Measurements from ENCODE around the gene ZGPAT. TPM values are rescaled to one million over a fixed set of nuclear protein-coding genes. Genes with fewer than 3 reads are reported as not detected.
A peak's percentile ranks its signal among the peaks of the same experiment; 100 is the strongest.
"Not testable (repeated sequence)": the region's sequence is repeated elsewhere in the genome, so short reads cannot be mapped to it uniquely, and the experiment has no call there.

The ZGPAT gene
- total and polyA plus RNA-seq, 12 donors: 11.8 to 44.7 (median 16.1) TPM

DNA sequence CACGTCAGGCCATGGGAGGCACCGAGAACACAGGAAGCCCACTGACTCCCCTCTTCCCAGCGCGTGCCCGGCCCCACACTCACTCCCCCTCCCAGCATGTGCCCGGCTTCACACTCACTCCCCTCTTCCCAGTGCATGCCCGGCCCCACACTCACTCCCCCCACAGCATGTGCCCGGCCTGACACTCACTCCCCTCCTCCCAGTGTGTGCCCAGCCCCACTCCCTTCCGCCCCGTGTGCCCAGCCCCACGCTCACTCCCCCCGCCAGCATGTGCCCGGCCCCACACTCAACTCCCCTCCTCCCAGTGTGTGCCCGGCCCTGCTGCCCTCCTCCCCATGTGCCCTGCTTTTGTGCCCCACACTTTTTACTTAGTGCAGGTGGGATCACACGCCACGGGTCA lies 40.0 kb upstream of the ZGPAT start:
- DNase-seq (no peak), ATAC-seq (no peak)
- Histone ChIP-seq H3K27me3 (no peaks in the 10 kb centered on the region), H3K9me3 (no peaks in the 10 kb centered on the region), H3K36me3 (peaks cover 0 to 83% (median 23%) of the 10 kb centered on the region in 9 donors), H3K4me1 (no peaks in the 10 kb centered on the region), H3K4me3 (no peak overlapping the region), H3K27ac (no peak overlapping the region)
- TF ChIP-seq, protein P1, sequence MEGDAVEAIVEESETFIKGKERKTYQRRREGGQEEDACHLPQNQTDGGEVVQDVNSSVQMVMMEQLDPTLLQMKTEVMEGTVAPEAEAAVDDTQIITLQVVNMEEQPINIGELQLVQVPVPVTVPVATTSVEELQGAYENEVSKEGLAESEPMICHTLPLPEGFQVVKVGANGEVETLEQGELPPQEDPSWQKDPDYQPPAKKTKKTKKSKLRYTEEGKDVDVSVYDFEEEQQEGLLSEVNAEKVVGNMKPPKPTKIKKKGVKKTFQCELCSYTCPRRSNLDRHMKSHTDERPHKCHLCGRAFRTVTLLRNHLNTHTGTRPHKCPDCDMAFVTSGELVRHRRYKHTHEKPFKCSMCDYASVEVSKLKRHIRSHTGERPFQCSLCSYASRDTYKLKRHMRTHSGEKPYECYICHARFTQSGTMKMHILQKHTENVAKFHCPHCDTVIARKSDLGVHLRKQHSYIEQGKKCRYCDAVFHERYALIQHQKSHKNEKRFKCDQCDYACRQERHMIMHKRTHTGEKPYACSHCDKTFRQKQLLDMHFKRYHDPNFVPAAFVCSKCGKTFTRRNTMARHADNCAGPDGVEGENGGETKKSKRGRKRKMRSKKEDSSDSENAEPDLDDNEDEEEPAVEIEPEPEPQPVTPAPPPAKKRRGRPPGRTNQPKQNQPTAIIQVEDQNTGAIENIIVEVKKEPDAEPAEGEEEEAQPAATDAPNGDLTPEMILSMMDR (IDR thresholded peaks at IDR 0.05): no peak
- WGBS, 2 donors: 90 to 93% methylated on average over 16 of the region's 16 CpGs
- intact Hi-C loops (cut with DNase I): no loop called here

DNA sequence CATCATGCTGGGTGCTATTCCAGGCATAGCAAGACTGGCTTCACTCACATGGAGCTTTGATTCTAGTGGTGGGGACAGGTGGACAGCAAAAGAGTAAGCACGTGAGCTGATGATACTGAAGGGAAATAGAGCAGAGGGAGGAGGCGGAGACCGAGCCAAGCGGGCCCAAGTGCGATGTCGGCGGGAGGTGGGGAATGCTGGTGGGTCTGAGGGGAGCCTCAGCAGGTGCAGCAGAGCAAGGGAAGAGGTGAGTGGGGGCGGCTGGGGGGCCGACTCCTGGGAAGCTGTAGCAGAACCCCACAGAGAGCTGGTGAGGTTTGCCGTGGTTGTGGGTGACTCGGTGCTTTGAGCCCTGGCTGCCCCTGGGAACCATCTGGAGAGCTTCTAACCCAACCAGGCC lies 39.5 kb upstream of the ZGPAT start:
- no peaks in the 10 kb centered on the region for H3K27me3 ChIP-seq
- no peak overlapping the region for H3K27ac ChIP-seq
- ATAC-seq (no peak), DNase-seq (no peak)
- no peak overlapping the region for H3K4me3 ChIP-seq
- peaks cover 0 to 81% (median 23%) of the 10 kb centered on the region in 9 donors for H3K36me3 ChIP-seq
- no peaks in the 10 kb centered on the region for H3K9me3 ChIP-seq
- H3K4me1 ChIP-seq: no peaks in the 10 kb centered on the region
- intact Hi-C loops (cut with DNase I): no loop called here
- 90 to 94% methylated on average over 11 of the region's 11 CpGs for WGBS, 2 donors
- TF ChIP-seq, protein P1 (IDR thresholded peaks at IDR 0.05): no peak

DNA sequence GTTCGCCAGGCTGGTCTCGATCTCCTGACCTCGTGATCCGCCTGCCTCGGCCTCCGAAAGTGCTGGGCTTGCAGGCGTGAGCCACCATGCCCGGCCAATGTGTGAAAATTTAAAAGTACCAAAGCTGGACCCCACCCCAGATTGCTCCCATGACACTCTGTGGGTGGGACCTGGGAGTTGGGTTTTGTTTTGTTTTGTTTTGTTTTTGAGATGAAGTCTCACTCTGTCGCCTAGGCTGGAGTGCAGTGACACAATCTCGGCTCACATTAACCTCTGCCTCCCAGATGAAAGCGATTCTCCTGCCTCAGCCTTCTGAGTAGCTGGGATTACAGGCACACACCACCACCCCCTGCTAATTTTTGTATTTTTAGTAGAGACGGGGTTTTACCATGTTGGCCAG lies 36.1 kb upstream of the ZGPAT start:
- DNase-seq; ATAC-seq; H3K4me1 ChIP-seq; intact Hi-C loops (cut with DNase I); H3K4me3 ChIP-seq; H3K27me3 ChIP-seq; H3K9me3 ChIP-seq; H3K27ac ChIP-seq: not testable (repeated sequence)
- peaks cover 0 to 83% (median 17%) of the 10 kb centered on the region in 9 donors for H3K36me3 ChIP-seq
- 89 to 97% methylated on average over 12 of the region's 12 CpGs for WGBS, 2 donors

DNA sequence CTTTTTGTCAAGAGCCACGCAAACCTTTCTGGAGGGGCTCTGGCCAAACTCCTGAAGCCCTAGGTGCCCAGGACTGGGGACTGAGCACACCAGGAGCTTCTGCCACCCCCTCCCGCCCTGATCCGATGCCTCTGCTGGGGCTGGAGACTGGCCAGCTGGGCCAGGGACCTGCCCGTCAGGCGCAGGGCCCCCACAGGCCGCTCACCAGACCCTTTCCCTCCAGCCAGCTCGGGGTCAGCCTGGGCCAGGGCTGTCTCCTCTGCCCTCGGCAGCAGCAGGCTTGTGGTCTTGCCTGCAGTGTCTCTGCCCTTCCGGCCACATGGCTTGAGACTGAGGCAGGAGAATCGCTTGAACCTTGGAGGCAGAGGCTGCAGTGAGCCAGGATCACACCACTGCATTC lies 35.2 kb upstream of the ZGPAT start:
- no peak for DNase-seq

DNA sequence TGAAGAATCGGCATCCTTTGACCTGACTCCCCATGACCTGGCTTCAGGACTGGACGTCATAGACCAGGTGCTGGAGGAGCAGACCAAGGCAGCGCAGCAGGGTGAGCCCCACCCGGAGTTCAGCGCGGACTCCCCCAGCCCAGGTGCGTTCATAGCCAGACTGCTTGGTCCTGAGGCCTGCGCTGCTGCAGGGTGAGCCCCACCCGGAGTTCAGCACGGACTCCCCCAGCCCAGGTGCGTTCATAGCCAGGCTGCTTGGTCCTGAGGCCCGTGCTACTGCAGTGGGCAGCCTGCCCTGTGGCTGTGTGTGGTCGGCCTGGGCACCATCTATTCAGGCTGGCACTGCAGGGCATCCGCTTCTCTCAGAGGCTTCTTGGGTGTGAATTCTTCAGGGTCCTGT lies 33.9 kb upstream of the ZGPAT start:
- H3K36me3 ChIP-seq: peaks cover 0 to 79% (median 17%) of the 10 kb centered on the region in 9 donors

More for the DNA sequence above, 35.2 kb upstream of the ZGPAT start:
- WGBS, 2 donors: 96 to 97% methylated on average over 10 of the region's 10 CpGs
- no peaks in the 10 kb centered on the region for H3K4me1 ChIP-seq
- intact Hi-C loops (cut with DNase I): no loop called here
- H3K27ac ChIP-seq: no peak overlapping the region
- peaks cover 0 to 83% (median 17%) of the 10 kb centered on the region in 9 donors for H3K36me3 ChIP-seq
- no peaks in the 10 kb centered on the region for H3K9me3 ChIP-seq
- H3K4me3 ChIP-seq: no peak overlapping the region
- TF ChIP-seq, protein P1 (IDR thresholded peaks at IDR 0.05): no peak
- H3K27me3 ChIP-seq: no peaks in the 10 kb centered on the region
- peak in 1 of 8 donors; percentile 33 for ATAC-seq

More for the DNA sequence above, 33.9 kb upstream of the ZGPAT start:
- WGBS, 2 donors: 90 to 96% methylated on average over 14 of the region's 14 CpGs
- H3K9me3 ChIP-seq: no peaks in the 10 kb centered on the region
- no peak overlapping the region for H3K4me3 ChIP-seq
- intact Hi-C loops (cut with DNase I): no loop called here
- TF ChIP-seq, protein P1 (IDR thresholded peaks at IDR 0.05): no peak
- H3K4me1 ChIP-seq: no peaks in the 10 kb centered on the region
- H3K27ac ChIP-seq: no peak overlapping the region
- no peaks in the 10 kb centered on the region for H3K27me3 ChIP-seq
- ATAC-seq: no peak
- DNase-seq: no peak
